ENCODE results near the gene ERCC1.

ERCC1 gene

DNA sequence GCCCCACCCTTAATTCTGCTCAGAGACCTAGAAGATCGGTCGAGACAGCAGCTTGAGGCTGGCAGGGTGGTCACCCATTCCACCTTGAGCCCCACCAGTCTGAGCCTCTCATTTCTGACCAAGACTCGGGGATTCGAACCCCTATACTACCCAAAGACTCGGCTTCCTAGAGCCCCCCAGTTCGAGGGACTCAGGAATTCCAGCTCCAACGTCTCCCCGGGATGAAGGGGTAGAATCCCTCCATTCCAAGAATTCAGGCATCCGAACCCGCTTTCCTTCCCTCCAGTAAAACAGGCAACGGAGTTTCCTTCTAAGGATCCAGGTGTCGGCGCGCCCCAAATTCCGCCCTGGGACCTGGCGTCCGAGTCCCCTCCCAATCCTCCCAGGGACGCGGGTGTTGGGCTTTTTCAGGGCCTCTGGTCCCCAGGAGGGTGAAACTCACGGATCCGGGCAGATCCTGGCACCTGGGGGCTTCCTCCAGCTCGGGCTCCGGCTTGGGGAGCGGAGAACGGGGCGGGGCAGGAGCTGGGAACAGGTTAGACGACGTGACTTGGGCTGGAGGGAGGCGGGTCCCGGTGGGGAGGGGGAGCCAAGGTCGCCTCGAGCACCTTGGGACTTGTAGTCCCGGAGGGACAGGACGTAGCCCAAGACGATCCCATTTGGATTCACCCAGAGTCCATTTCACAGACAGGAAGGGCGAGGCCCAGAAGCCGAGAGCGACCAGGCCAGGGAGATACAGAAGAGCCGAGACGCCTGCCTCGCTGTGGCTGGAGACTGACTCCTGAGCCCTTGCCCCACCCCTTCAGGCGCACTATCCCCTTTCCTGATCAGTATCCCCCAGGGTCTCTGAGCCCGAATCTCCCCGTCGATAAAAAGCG is 18.9 kb downstream of the ERCC1 start, which contains the start of gene PPP1R13L:
TSS of gene PPP1R13L (minus strand) at position 513 of the 878 bp plus-strand sequence. CDS start 6,751 bp downstream, outside the sequence.
- H3K27ac ChIP-seq = peak within 1 kb of the TSS; percentile 87 to 98
- H3K4me3 ChIP-seq = peak within 1 kb of the TSS; percentile 77
- TF ChIP-seq, protein P1, sequence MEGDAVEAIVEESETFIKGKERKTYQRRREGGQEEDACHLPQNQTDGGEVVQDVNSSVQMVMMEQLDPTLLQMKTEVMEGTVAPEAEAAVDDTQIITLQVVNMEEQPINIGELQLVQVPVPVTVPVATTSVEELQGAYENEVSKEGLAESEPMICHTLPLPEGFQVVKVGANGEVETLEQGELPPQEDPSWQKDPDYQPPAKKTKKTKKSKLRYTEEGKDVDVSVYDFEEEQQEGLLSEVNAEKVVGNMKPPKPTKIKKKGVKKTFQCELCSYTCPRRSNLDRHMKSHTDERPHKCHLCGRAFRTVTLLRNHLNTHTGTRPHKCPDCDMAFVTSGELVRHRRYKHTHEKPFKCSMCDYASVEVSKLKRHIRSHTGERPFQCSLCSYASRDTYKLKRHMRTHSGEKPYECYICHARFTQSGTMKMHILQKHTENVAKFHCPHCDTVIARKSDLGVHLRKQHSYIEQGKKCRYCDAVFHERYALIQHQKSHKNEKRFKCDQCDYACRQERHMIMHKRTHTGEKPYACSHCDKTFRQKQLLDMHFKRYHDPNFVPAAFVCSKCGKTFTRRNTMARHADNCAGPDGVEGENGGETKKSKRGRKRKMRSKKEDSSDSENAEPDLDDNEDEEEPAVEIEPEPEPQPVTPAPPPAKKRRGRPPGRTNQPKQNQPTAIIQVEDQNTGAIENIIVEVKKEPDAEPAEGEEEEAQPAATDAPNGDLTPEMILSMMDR (IDR thresholded peaks at IDR 0.05) = no peak
- DNase-seq (ENCODE audit: low spot score) = peak; percentile 94

DNA sequence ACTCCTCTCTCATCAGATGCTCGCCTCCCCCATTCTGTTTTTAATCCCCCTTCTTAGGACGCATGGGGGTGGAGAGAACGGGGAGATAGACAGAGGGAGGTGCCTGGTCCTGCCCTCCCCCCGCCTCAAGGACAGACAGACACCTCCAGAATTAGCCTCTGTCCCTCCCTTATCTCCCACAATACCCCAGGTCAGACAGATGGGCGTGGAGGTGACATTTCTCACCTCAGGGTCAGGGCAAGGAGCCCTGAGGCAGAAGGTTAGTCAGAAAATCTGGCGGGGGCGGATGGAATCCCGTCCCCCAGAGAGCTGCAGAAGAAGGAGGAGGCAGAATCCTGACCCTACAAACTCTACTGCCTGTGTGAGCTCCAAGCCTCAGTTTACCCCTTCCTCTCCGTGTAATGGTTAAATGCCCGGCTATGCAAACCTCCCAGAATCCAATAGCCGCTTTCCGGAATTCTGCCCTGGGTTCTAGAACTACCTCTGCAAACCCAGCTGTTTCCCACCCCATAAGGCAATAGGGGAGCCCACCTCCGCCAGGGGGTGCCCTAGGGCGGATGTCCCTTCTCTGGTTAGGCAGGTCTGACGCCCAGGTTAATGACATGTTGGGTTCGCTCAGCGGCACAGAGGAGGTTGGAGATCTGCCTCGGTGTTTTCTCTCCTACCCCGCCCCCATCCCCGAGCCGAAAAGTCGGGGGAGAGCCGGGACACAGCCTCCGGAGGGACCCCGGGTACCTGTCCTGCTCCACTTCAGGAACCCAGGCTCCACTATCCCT is 19.7 kb downstream of the ERCC1 start:
- H3K4me3 ChIP-seq = peak overlapping the region; percentile 77
- TF ChIP-seq, protein P1 (IDR thresholded peaks at IDR 0.05) = no peak
- peak overlapping the region; percentile 87 to 98 for H3K27ac ChIP-seq
- no peak for DNase-seq (ENCODE audit: low spot score)

DNA sequence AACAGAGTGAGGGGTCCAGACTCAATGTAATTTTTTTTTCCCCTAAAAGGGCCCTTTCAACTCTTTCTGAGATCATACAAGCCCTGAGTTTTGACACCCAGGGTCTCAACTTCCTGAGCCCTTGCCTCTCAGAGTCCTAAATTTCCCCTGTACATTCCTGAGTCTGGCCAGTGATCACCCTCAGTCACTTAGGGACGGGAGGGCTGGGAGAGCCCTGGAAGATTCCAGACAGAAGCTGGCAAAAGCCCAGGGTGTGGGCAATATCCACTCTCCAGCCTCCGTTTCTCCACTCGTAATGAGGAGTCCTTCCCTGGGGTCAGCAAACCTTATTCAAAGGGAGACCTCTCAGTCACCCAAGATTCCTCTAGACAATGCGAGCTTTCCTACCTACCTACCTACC is 20.4 kb downstream of the ERCC1 start:
- Histone ChIP-seq H3K27ac (peak overlapping the region; percentile 87 to 98), H3K4me3 (peak overlapping the region; percentile 77)
- TF ChIP-seq, protein P1 (IDR thresholded peaks at IDR 0.05) = no peak
- DNase-seq (ENCODE audit: low spot score) = no peak

DNA sequence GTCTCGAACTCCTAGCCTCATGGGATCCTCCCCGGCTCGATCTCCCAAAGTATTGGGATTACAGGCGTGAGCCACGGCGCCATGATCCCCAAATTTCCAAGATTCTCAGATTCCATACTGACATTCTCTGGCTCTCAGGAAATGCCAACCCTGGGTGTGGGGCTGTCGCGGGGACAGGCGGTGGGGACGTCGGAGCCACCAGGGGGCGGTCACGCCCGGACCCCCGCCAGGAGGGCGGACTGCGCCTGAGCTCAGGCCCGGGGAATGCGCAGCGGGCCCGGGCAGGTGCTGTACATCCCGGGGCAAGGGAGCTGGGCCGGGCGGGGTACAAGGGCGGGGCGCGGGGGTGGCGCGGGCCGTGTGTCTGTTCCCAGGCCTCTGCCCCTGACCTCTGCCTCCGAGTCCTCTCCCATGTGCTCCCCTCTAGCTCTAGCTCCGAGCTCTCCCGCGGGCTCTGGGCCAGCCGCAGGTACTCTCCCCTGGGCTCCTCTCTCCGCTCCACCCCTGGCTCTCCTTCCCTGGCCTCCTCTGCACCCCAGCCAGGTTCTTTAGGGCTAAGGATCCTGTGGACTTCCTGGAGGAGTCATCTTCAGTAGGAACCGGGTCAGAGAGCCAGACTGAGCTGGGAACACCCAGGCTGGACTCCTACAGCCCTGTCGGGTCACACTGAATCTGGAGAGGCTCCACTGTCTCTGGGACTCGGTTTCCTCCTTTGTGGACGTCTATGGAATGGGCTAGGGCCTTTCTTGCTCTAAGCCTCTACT is 21.2 kb downstream of the ERCC1 start:
- Histone ChIP-seq H3K27ac (peak overlapping the region in 1 of 2 donors; percentile 98), H3K4me3 (peak overlapping the region; percentile 56)
- no peak for DNase-seq (ENCODE audit: low spot score)
- TF ChIP-seq, protein P1 (IDR thresholded peaks at IDR 0.05) = no peak

DNA sequence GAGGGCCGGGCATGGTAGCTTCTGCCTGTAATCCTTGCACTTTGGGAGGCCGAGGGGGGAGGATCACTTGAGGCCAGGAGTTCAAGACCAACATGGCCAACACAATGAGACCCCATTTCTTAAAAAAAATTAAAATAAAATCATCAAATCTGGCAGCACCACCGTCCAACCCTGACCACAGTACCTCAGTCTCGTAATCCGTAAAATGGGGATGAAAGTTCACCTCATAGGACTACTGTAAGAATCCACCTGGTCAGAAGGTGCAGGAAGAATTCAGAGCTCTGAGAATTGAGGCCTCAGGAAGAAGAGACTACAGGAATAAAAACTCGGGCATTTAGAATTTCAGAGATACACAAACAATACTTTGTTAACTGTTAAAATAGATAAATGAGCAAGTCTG is 21.9 kb downstream of the ERCC1 start:
- DNase-seq (ENCODE audit: low spot score) = no peak
- Histone ChIP-seq H3K4me3 (no peak overlapping the region), H3K27ac (no peak overlapping the region)
- TF ChIP-seq, protein P1 (IDR thresholded peaks at IDR 0.05) = no peak

DNA sequence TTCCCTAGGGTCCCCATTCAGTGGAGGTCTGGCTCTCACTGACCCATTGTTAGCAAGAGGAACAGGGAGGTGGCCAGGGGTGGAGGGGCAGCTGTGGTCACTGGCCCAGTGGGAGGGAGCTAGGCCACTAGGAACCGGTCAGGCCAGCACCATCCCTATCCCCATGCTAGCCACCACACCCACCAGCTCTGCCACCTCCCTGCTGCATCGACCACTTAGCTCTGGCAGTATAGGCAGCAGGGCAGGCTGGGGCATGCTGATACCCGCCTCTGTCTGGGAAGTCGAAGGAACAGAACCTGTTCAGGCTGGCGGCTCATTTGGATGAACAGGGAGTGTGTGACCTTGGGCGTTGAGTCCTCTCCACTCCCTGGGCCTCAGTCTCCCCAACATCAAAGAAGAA is 23.5 kb downstream of the ERCC1 start:
- no peak overlapping the region for H3K4me3 ChIP-seq
- no peak overlapping the region for H3K27ac ChIP-seq
- no peak for DNase-seq (ENCODE audit: low spot score)
- TF ChIP-seq, protein P1 (IDR thresholded peaks at IDR 0.05) = no peak

Data from coronary artery (tissue), 2 donors.